ENCODE measurements around the gene AUTS2.

AUTS2 gene

DNA sequence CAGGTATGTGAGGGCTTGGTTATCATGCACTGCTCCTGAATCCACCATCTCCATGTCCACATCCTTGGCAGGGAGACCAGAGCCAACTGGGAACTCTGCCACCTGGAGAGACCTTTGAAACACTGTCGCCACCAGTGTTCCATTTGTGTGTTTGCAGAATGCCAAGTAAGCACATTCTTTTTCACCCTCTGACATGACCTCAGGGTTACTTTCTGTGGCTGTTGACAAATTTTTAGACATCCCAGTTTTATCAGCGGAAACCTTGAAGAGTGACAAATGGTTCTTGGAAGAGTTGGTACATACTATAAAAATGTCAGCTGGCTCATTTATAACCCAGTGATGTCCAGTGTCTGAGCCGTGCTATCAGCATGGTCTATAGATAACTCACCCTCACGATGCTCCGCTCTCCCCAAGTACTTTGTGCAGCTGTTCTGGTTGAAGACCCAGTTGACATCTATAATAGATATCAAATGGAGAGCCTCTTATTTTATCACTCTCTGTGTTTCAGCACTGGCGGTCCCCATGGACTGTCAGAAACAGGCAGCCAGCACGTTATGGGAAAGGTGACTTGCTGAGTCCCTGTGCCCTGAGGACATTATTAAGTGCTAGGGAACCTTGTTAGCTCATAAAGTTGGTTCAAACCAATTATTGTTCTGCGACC, 970.5 kb downstream of the AUTS2 start:
- DNase-seq (ENCODE audit: extremely low read depth, low read depth) = no peak
- no peak overlapping the region for H3K4me3 ChIP-seq (replicated peaks; ENCODE audit: low read depth, low read length)
- TF ChIP-seq, protein P1, sequence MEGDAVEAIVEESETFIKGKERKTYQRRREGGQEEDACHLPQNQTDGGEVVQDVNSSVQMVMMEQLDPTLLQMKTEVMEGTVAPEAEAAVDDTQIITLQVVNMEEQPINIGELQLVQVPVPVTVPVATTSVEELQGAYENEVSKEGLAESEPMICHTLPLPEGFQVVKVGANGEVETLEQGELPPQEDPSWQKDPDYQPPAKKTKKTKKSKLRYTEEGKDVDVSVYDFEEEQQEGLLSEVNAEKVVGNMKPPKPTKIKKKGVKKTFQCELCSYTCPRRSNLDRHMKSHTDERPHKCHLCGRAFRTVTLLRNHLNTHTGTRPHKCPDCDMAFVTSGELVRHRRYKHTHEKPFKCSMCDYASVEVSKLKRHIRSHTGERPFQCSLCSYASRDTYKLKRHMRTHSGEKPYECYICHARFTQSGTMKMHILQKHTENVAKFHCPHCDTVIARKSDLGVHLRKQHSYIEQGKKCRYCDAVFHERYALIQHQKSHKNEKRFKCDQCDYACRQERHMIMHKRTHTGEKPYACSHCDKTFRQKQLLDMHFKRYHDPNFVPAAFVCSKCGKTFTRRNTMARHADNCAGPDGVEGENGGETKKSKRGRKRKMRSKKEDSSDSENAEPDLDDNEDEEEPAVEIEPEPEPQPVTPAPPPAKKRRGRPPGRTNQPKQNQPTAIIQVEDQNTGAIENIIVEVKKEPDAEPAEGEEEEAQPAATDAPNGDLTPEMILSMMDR (IDR thresholded peaks at IDR 0.05; ENCODE audit: low read depth, low read length, missing control alignments) = no peak

DNA sequence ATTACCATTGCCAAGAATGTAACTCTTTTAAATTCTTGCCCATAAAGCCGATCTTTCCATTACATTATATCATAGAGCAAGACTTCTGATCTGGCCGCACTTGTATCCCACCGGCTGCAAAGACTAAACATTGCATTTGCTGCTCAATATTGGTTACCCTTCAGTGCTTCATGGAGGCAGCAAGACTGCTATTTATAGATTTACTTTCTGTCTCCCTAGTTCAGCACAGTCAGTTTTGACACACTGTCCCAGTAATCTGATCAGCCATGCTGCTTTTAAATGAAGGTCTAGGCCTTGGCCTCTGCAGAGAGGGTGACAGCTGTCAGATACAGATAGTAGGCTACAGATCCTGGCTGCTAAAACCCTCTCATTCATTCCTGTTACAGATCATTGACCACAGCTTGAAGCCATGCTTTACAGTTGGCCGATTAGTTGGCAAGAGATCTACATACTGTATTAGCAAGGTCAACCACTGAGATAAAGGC, 971.1 kb downstream of the AUTS2 start:
- H3K4me3 ChIP-seq (replicated peaks; ENCODE audit: low read depth, low read length) = no peak overlapping the region
- TF ChIP-seq, protein P1 (IDR thresholded peaks at IDR 0.05; ENCODE audit: low read depth, low read length, missing control alignments) = no peak
- DNase-seq (ENCODE audit: extremely low read depth, low read depth) = no peak

DNA sequence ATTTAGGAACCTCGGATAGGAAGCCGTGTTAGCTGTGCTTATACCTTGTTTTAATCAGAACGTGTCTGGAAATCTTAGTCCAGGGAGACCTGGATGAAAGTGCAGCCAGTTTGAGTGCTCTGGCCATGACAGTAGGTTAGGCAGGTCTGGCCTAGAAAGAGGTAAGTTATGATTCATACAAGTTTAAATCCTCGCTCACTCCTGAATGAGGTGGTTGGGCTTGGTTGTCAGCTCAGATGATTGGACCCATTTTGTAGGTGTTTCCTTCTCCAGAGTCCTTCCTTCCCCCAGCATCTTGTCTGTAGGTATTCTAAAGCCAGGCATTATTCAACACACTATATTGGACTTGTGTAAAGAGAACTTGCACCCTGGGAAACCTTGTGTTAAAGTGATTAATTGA, 971.8 kb downstream of the AUTS2 start:
- TF ChIP-seq, protein P1 (IDR thresholded peaks at IDR 0.05; ENCODE audit: low read depth, low read length, missing control alignments) = no peak
- no peak for DNase-seq (ENCODE audit: extremely low read depth, low read depth)
- H3K4me3 ChIP-seq (replicated peaks; ENCODE audit: low read depth, low read length) = no peak overlapping the region

DNA sequence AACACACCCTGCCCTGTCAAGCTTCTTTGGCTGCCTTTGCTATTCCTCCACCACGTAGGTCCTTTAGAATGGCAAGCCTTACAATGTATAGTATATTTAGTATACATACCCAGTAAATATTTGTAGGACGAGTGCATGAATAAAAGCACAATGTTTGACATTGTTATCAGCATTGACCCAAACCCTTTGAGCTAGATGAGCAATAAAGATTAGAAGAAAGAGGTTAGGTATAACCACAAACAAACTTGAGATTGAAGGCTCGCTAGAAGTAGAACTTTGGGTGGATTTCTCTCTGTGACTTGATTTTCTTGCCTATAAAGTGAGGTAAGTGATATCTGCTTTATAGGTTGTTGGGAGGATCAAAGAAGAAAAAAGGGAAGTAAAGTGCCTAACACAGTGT, 972.7 kb downstream of the AUTS2 start:
- TF ChIP-seq, protein P1 (IDR thresholded peaks at IDR 0.05; ENCODE audit: low read depth, low read length, missing control alignments) = no peak
- no peak overlapping the region for H3K4me3 ChIP-seq (replicated peaks; ENCODE audit: low read depth, low read length)
- no peak for DNase-seq (ENCODE audit: extremely low read depth, low read depth)

DNA sequence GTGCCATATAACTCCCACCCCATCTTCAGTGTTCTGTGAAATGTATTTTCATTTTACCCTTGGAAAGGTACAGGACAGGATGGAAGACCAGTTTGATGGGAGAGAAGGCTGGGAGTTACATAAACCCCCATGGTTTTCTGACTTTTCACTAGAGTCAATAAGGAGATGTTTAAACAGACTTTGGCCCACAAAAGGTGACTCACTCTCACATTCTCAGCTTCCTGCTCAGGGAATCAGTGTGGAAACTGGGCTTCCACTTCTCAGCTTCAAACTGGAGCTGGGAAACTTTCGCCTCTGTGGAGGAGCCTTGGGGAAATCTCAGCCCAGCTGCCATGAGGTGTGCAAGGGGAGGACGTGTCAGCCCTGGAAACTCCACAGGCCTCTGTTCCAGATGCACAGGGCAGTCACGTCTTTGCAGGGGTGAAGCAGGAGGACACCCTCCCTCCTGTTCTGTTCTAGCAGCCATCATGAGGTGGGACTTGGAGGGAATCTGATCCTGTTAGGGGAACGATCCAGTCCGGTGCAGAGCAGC, 973.2 kb downstream of the AUTS2 start:
- TF ChIP-seq, protein P1 (IDR thresholded peaks at IDR 0.05; ENCODE audit: low read depth, low read length, missing control alignments) = no peak
- no peak for DNase-seq (ENCODE audit: extremely low read depth, low read depth)
- H3K4me3 ChIP-seq (replicated peaks; ENCODE audit: low read depth, low read length) = no peak overlapping the region

DNA sequence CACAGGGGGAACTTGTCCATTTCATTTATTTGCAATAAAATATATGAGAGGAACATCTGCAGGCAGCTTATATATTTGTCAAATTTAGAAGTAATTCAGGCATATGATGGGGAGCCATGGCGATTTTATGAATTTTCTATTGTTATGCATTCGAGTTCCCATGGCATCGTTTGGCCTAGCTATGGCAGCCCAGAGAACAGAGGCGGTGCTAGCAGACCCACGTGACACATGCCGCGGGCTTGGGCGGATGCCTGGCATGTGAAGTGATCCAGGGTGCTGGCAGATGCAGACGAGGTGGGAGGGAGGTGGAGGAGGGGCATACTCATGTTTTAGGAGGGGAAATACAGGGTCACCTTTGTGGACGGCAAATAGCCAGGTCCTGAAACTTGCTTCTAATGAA, 973.7 kb downstream of the AUTS2 start:
- no peak overlapping the region for H3K4me3 ChIP-seq (replicated peaks; ENCODE audit: low read depth, low read length)
- DNase-seq (ENCODE audit: extremely low read depth, low read depth) = no peak
- TF ChIP-seq, protein P1 (IDR thresholded peaks at IDR 0.05; ENCODE audit: low read depth, low read length, missing control alignments) = no peak

Data from HFF-Myc (cell line).